Germinal center (tissue), 1 donor: ENCODE results near the gene PRRG4.
A peak's percentile ranks its signal among the peaks of the same experiment; 100 is the strongest.
"Not testable (repeated sequence)": the region's sequence is repeated elsewhere in the genome, so short reads cannot be mapped to it uniquely, and the experiment has no call there.

ENCODE experiments used
- DNase-seq: peaks from one replicate; pipeline ENCODE4 v3.0.0; 2012; ENCODE audit warnings: mixed read lengths, low spot score

PRRG4 gene

GRCh38 chr11:32885556-32885955 lies 55.8 kb downstream of the PRRG4 start:
- DNase-seq: no peak

GRCh38 chr11:32886180-32886579 lies 56.5 kb downstream of the PRRG4 start:
- DNase-seq: no peak

DNA sequence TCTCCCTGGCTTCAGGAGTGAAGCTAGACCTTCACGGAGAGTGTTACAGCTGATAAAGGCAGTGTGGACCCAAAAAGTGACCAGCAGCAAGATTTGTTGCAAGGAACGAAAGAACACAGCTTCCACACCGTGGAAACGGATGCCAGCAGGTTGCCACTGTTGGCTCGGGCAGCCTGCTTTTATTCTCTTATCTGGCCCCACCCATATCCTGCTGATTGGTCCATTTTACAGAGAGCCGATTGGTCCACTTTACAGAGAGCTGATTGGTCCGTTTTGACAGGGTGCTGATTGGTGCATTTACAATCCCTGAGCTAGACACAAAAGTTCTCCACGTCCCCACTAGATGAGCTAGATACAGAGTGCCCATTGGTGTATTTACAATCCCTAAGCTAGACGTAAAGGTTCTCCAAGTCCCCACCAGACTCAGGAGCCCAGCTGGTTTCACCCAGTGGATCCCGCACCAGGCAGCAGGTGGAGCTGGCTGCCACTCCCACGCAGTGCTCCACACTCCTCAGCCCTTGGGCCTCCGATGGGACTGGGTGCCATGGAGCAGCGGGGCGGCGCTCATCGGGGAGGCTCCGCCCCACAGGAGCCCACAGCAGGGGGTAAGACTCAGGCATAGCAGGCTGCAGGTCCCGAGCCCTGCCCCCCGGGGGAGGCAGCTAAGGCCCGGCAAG lies 58.1 kb downstream of the PRRG4 start:
- DNase-seq: not testable (repeated sequence)

GRCh38 chr11:32888384-32888710 lies 58.6 kb downstream of the PRRG4 start:
- not testable (repeated sequence) for DNase-seq

DNA sequence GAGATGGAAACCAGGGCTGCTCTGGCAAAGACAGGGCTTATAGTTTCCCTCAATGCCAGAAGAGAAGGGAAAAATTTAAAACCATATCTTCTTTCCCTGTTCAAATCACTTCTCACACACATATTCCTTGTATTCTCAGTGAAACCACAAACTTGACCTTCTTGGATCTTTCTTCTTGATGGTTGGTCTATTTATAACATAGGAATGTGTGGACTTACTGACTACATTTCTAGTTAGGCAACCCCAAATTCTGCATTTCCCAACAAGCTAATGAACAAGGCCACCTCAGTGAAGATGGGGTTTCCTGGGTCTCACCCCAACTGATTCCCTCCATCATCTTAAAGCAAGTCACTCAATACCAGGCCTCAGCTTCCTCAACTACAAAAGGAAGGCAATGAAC lies 59.1 kb downstream of the PRRG4 start:
- no peak for DNase-seq

DNA sequence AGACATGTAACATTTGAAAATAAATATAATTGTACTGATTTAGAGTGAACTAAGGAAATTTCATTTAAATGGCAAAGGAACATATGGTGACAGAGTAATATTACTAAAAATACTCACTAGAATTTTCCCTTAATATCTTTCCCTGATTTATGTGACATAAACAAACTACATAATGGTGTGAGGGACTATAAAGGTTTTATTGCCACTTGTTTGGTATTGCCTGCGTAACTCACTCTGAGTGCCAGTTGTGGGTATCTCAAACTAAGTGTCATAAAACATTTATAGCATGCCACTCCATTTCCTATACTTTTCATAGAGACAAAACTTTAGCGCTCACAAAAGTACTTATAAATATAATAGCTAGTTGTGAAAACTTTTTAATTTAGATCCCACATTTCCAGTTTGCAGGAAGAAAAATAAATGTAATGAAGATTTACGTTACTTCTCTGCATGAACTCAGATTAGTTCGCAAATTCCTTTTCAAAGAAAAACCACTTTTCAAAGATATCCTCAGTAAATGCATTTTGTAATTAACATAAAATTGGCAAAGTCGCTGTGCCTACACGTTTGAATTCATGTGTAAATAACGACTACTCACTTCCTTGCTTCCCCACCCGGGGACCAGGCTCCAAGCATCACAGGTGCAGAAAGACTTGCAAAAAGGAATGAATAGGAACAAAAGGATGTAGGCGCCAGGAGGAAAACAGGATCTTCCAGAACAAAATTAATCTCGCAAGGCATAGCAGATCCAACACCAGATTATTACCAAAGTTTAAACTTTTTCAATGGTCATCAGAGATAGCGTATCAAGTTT lies 61.3 kb downstream of the PRRG4 start:
- no peak for DNase-seq

DNA sequence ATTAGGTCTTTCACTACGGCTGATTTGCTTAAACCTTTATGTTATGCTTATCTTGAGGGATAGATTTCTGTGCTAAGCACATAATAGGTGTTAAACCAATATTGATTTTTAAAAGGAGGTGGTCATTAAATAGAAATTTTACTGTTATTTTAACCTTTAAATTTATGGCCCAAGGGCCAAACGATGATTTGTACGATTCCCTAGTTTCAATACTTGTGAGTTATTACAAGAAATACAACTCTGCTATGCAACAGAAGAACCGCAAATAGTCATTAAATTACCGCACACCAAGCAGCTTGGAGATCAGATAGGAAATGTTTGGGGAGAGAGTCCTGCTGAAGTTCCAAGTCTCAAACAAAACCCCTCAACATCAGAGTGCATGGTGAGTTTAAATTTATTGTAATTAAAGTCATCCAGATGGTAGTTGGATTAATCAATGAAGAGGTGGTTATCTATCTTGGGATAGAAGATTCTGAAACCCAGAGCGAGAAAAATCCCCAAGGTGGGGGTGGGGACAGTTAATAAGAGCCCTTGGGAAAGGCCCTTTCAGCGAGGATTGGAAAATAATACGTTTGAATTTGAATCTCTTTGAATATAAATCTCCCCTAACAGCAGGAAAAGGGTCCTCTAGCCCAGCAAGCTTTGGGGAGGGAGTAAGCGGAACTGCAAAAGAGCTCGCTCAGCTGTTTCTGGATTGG lies 62.1 kb downstream of the PRRG4 start:
- DNase-seq: peak; percentile 58

DNA sequence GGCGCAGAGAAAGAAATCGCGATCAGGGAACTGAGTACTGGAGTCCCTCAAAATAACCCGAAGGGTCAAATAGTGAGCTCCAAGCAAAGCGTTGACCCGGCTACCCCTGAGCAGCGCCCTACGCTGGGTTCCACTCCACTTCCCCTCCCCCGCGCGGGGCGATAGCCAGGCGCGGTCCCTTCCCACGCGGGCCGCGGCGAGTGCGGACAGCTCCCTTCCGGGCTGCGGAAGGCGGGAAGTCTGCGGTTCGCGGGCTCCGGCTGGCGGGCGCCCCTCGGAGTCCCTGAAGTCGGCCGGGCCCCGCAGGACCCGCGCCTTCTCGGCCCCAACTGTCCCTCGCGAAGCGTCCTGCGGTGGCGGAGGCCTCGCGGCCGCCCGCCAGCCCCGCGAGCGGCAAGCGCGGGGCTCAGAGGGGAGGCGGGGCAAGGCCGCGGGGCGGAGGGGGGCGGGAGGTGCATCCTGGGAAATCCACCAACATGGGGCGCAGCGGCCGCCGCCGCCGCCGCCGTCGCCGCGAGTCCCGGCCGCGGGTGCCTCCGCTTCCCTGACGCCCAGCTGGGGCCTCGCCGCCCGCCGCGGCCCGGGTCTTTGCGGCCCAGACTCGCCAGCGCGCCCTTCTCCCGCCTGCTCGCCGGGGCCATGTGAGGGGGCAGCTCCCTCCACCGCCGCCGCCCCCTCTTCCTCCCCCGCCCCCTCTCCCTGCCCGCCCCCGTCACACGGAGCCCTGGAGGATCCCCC lies 62.8 kb downstream of the PRRG4 start, which contains the start of gene QSER1:
Gene QSER1 (plus strand): TSS at position 457 of the 738 bp plus-strand sequence. CDS start 315 bp downstream, outside the sequence.
- peak; percentile 89 for DNase-seq

DNA sequence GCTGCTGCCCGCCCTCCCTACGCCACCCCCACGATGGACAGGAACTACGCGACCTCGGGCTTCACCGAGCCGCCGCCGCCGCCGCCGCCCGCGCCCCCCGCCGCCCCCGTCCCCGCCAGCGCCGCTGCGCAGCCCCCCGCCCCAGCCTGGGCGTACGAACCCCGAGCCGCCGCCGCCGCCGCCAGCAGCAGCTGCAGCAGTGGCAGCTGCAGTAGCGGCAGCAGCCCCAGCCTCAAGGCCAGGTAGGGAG lies 63.3 kb downstream of the PRRG4 start:
- DNase-seq: no peak

DNA sequence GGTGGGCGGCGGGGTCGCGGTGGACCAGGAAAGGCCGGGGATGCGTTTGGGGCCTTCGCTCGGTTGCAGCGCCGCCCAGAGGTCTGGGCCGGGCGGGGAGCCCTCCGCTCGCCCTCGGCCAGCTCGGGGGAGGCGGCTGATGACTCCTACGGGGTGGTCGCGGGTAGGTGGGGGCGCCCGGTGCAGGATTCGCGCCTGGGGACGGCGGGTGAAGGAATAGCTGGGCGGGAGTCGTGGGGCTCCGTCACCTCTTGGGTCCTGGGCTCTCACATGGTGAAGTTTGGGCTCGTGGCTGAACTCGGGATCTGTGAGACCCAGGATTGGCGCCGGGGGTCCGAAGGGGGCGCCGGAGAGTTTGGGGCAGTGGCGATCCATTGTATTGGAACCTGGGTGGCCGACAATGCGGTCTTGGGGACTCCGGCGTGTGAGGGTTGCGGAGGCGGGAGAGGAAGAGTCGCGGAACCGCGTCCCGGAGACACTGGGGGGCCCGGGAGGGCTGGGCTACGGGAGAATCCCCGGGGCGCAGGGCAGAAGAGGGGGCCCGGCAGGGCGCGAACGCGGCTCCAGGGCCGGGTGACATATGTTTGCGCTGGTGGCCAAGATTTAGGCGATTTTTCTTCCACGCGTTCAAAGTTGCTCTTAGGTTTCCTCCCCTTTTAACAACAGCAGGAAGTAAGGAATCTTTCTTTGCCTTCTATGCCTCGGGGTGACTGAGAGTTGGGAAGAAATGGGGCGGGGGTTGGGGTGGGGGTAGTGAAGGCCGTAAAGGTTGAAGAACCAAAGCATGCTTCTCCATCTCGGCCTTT lies 63.8 kb downstream of the PRRG4 start:
- peak; percentile 69 for DNase-seq

- peak; percentile 43 for DNase-seq
Observed at GRCh38 chr11:32894149-32894827, 64.6 kb downstream of the PRRG4 start.

DNA sequence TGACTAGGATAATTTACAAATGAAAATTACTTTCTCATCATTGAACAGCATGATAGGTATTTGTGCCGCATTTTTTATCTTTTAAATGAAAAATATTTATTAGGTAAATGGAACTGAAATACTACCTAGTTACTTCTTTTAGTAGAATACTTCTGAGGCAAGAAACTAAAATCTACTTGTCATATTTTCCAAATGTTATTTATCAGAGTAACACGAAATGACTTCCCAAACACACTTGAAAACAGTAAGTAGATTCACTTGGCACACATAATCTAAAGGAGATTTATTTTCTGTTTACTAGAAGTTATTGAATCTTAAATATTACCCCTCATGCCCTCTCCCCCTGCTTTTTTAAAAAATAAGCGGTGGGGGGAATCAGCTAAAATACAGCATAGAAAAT lies 65.2 kb downstream of the PRRG4 start:
- DNase-seq: no peak

DNA sequence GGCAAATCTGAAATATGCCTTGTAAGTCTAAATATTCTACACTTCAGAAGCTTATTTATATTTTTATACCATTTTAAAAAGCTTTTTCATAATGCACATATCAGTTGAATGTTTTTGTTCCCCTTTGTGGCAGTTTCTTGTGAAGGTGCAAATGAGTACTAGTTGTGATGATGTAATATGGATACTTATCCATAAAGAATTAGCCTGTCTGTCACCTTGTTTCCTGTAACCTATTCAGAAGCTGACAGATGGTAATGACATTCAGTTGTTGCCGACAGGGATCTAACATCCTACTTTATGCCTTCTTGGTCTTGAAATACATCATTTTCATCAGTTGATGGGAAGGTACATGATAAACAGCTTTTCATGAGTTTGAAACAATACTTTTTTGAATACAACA lies 65.7 kb downstream of the PRRG4 start:
- DNase-seq: no peak

DNA sequence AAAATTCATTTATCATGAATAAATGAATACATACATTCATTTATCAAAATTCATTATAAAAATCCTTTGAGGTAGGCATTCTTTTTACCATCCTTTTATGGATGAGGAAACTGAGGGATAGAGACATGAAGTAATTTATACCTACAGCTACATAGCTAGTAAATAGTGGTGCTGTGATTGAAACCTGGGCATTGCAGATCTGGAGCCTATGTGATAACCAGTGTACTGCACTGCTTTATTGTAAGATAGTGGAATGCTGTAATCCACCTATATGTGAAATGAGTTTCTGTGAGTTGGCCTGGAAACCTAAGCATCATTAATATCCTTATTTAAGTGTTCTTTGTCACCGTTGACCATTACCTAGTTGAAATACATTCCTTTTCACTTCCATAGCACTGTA lies 67.4 kb downstream of the PRRG4 start:
- no peak for DNase-seq

DNA sequence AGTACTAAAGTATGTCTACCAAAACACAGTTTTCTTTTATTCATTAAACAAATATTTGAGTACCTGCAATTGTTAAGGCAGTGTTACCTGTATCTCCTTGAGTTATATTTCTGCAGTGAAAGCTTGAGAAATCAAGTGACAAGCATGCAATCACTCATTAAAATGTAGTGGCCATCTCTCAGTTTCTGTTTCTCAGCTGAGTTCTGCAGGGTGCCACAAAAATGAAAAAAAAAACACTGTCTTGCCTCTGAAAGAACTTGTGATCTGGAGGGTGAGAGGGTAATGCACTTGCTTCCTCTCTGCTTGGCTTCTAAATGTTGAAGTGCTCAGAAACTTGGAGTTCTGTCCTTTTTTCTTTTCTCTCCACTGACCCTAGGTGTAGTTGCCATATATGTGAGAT lies 69.7 kb downstream of the PRRG4 start:
- no peak for DNase-seq

DNA sequence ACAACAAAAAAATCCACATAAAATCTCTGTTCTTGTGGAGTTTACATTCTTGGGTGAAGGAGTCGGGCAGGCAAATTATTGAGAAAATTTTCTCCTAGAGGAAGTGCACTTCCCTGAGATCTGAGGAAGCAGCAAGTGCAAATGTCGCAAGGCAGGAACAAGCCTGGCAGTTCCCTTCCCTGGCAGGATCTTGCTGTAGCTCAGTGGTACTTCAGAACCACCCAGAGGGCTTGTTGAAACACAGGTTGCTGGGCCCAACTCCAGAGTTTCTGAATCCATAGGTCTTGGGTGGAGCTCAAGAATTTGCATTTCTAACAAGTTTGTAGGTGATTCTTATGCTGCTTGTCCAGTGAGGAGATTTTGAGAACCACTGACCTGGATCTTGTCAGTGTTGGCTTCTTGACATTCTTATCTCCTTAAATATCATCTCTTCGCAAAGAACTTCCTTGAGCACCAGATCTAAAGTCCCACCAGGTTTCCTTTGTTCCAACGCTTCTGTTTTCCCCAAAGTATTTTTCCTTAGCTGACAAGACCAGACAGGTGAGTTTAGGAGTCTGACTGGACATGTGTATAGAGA lies 72.5 kb downstream of the PRRG4 start:
- DNase-seq: no peak

GRCh38 chr11:32905028-32905667 lies 75.4 kb downstream of the PRRG4 start:
- DNase-seq: no peak
